GM12892 (cell line): ENCODE data around the gene DUSP2.

Experiments
- POLR2A ChIP-seq: IDR thresholded peaks from 2 replicates; pipeline ENCODE4 v1.6.1; 2011; ENCODE audit warnings: low read depth, low read length, control low read depth
- POLR2AphosphoS5 ChIP-seq: IDR thresholded peaks from 2 replicates; pipeline ENCODE4 v1.6.1; 2011; ENCODE audit warnings: low read depth, low read length, control low read depth
- TAF1 ChIP-seq: IDR thresholded peaks from 2 replicates; pipeline ENCODE4 v1.6.1; 2011; ENCODE audit warnings: low read depth, mild to moderate bottlenecking, control low read depth, low read length, borderline replicate concordance

- TF ChIP-seq POLR2AphosphoS5 (no peak), POLR2A (0 out of 2 replicates have a peak, but pooled peaks have one; percentile 6), TAF1 (no peak)
Observed at GRCh38 chr2:96134421-96134820, 10.8 kb downstream of the DUSP2 start.
